ENCODE measurements around the gene CCDC170. TPM values are rescaled to one million over a fixed set of nuclear protein-coding genes. Genes with fewer than 3 reads are reported as not detected.

The CCDC170 gene
- total and polyA plus RNA-seq, 4 donors = 2.4 to 24.1 (median 13.2) TPM

GRCh38 chr6:151656392-151656791, 162.6 kb downstream of the CCDC170 start:
- no peak overlapping the region for H3K9ac ChIP-seq (ENCODE audit: insufficient read depth in 1 of 2, low read length in 2 of 2)
- 95 to 97% methylated on average over 4 of the region's 4 CpGs for WGBS, 2 donors
- TF ChIP-seq CTCF (IDR thresholded peaks at IDR 0.05; ENCODE audit: control extremely low read depth, extremely low read depth) = no peak
- H3K4me1 ChIP-seq (ENCODE audit: control insufficient read depth in 5 of 5, insufficient read depth in 5 of 5, low read length in 5 of 5) = no peaks in the 10 kb centered on the region
- no peaks in the 10 kb centered on the region for H3K36me3 ChIP-seq (ENCODE audit: control insufficient read depth in 4 of 4, insufficient read depth in 4 of 4, low read length in 4 of 4)
- no peak overlapping the region for H3K4me3 ChIP-seq
- H3K27ac ChIP-seq (ENCODE audit: low read depth in 1 of 2, low read length in 1 of 2) = no peak overlapping the region
- DNase-seq (no peak), ATAC-seq (ENCODE audit: insufficient read depth, low FRiP score) (no peak)
- H3K27me3 ChIP-seq (ENCODE audit: control insufficient read depth in 3 of 3, insufficient read depth in 3 of 3, low read length in 2 of 3) = no peaks in the 10 kb centered on the region
- peaks cover 0 to 3% (median 1%) of the 10 kb centered on the region in 4 donors for H3K9me3 ChIP-seq (ENCODE audit: control insufficient read depth in 4 of 4, insufficient read depth in 3 of 4, low read length in 3 of 4)

GRCh38 chr6:151658091-151658490, 164.3 kb downstream of the CCDC170 start:
- DNase-seq (no peak), ATAC-seq (ENCODE audit: insufficient read depth, low FRiP score) (no peak)
- Histone ChIP-seq H3K4me3 (no peak overlapping the region), H3K9ac (ENCODE audit: insufficient read depth in 1 of 2, low read length in 2 of 2) (no peak overlapping the region), H3K27ac (ENCODE audit: low read depth in 1 of 2, low read length in 1 of 2) (no peak overlapping the region), H3K36me3 (ENCODE audit: control insufficient read depth in 4 of 4, insufficient read depth in 4 of 4, low read length in 4 of 4) (no peaks in the 10 kb centered on the region), H3K27me3 (ENCODE audit: control insufficient read depth in 3 of 3, insufficient read depth in 3 of 3, low read length in 2 of 3) (no peaks in the 10 kb centered on the region), H3K9me3 (ENCODE audit: control insufficient read depth in 4 of 4, insufficient read depth in 3 of 4, low read length in 3 of 4) (peaks cover 0 to 3% (median 1%) of the 10 kb centered on the region in 4 donors), H3K4me1 (ENCODE audit: control insufficient read depth in 5 of 5, insufficient read depth in 5 of 5, low read length in 5 of 5) (no peaks in the 10 kb centered on the region)
- TF ChIP-seq CTCF (IDR thresholded peaks at IDR 0.05; ENCODE audit: control extremely low read depth, extremely low read depth) = no peak
- 59 to 85% methylated on average over 4 of the region's 4 CpGs for WGBS, 2 donors

- no peaks in the 10 kb centered on the region for H3K36me3 ChIP-seq (ENCODE audit: control insufficient read depth in 4 of 4, insufficient read depth in 4 of 4, low read length in 4 of 4)
- no peak overlapping the region for H3K27ac ChIP-seq (ENCODE audit: low read depth in 1 of 2, low read length in 1 of 2)
- no peak for DNase-seq
- no peak overlapping the region for H3K9ac ChIP-seq (ENCODE audit: insufficient read depth in 1 of 2, low read length in 2 of 2)
- no peak overlapping the region for H3K4me3 ChIP-seq
- 86 to 95% methylated on average over 4 of the region's 4 CpGs for WGBS, 2 donors
- no peaks in the 10 kb centered on the region for H3K4me1 ChIP-seq (ENCODE audit: control insufficient read depth in 5 of 5, insufficient read depth in 5 of 5, low read length in 5 of 5)
- H3K9me3 ChIP-seq (ENCODE audit: control insufficient read depth in 4 of 4, insufficient read depth in 3 of 4, low read length in 3 of 4) = peaks cover 0 to 3% (median 1%) of the 10 kb centered on the region in 4 donors
- no peak for ATAC-seq (ENCODE audit: insufficient read depth, low FRiP score)
- TF ChIP-seq CTCF (IDR thresholded peaks at IDR 0.05; ENCODE audit: control extremely low read depth, extremely low read depth) = no peak
- H3K27me3 ChIP-seq (ENCODE audit: control insufficient read depth in 3 of 3, insufficient read depth in 3 of 3, low read length in 2 of 3) = no peaks in the 10 kb centered on the region
Measured at GRCh38 chr6:151659212-151659611, 165.4 kb downstream of the CCDC170 start.

GRCh38 chr6:151661509-151661908, 167.7 kb downstream of the CCDC170 start:
- ATAC-seq (ENCODE audit: insufficient read depth, low FRiP score) = no peak
- TF ChIP-seq CTCF (IDR thresholded peaks at IDR 0.05; ENCODE audit: control extremely low read depth, extremely low read depth) = no peak
- H3K9me3 ChIP-seq (ENCODE audit: control insufficient read depth in 4 of 4, insufficient read depth in 3 of 4, low read length in 3 of 4) = no peaks in the 10 kb centered on the region

More at GRCh38 chr6:151661509-151661908, 167.7 kb downstream of the CCDC170 start:
- H3K27ac ChIP-seq (ENCODE audit: low read depth in 1 of 2, low read length in 1 of 2) = no peak overlapping the region
- no peaks in the 10 kb centered on the region for H3K4me1 ChIP-seq (ENCODE audit: control insufficient read depth in 5 of 5, insufficient read depth in 5 of 5, low read length in 5 of 5)
- no peak overlapping the region for H3K9ac ChIP-seq (ENCODE audit: insufficient read depth in 1 of 2, low read length in 2 of 2)
- no peaks in the 10 kb centered on the region for H3K36me3 ChIP-seq (ENCODE audit: control insufficient read depth in 4 of 4, insufficient read depth in 4 of 4, low read length in 4 of 4)
- DNase-seq = no peak
- peaks cover 0 to 2% (median 0%) of the 10 kb centered on the region in 3 donors for H3K27me3 ChIP-seq (ENCODE audit: control insufficient read depth in 3 of 3, insufficient read depth in 3 of 3, low read length in 2 of 3)
- WGBS, 2 donors = 91 to 98% methylated on average over 3 of the region's 3 CpGs
- H3K4me3 ChIP-seq = no peak overlapping the region

Data from lung (tissue), 12 donors.